ENCODE results near the gene CLIC3. TPM values are rescaled to one million over a fixed set of nuclear protein-coding genes. Genes with fewer than 3 reads are reported as not detected.

Gene CLIC3
- polyA plus RNA-seq, 3 donors: 0.36 to 0.38 TPM; not detected in 1

Other genes with a start within 250 kb of the CLIC3 start
- not detected for gene LCN6, start 248.0 kb downstream of the CLIC3 start, polyA plus RNA-seq (ENCODE audit: insufficient read length in 3 of 3)
- under 1 TPM; 0.11 to 0.17 (median 0.16) TPM for gene LCN8, start 238.3 kb downstream of the CLIC3 start, polyA plus RNA-seq (ENCODE audit: insufficient read length in 3 of 3)
- under 1 TPM in 1 of 3 donors, not detected in 2; 0.04 TPM for gene LCN15, start 232.1 kb downstream of the CLIC3 start, polyA plus RNA-seq (ENCODE audit: insufficient read length in 3 of 3)
- 10 to 100 TPM; 63.2 to 77.7 (median 67.1) TPM for gene TMEM141, start 205.2 kb downstream of the CLIC3 start, polyA plus RNA-seq (ENCODE audit: insufficient read length in 3 of 3)
- gene CCDC183, start 200.2 kb downstream of the CLIC3 start, polyA plus RNA-seq (ENCODE audit: insufficient read length in 3 of 3): 1 to 10 TPM; 2.5 to 3.4 (median 2.9) TPM
- gene RABL6, start 188.6 kb downstream of the CLIC3 start, polyA plus RNA-seq (ENCODE audit: insufficient read length in 3 of 3): 10 to 100 TPM; 58.6 to 61.1 (median 59.7) TPM
- gene AJM1, start 154.1 kb downstream of the CLIC3 start, polyA plus RNA-seq (ENCODE audit: insufficient read length in 3 of 3): under 1 TPM; 0.54 to 0.80 (median 0.64) TPM
- gene PHPT1, start 147.2 kb downstream of the CLIC3 start, polyA plus RNA-seq (ENCODE audit: insufficient read length in 3 of 3): 10 to 100 TPM; 59.9 to 76.5 (median 65.2) TPM
- 1 to 10 TPM; 3.1 to 4.6 (median 4.3) TPM for gene MAMDC4, start 144.2 kb downstream of the CLIC3 start, polyA plus RNA-seq (ENCODE audit: insufficient read length in 3 of 3)
- 100 to 1,000 TPM; 349 to 395 (median 374) TPM for gene EDF1, start 130.3 kb downstream of the CLIC3 start, polyA plus RNA-seq (ENCODE audit: insufficient read length in 3 of 3)
- 10 to 100 TPM; 10.1 to 14.0 (median 10.1) TPM for gene TRAF2, start 110.1 kb downstream of the CLIC3 start, polyA plus RNA-seq (ENCODE audit: insufficient read length in 3 of 3)
- 10 to 100 TPM; 32.5 to 43.5 (median 38.4) TPM for gene FBXW5, start 51.8 kb downstream of the CLIC3 start, polyA plus RNA-seq (ENCODE audit: insufficient read length in 3 of 3)
- gene C8G, start 51.3 kb downstream of the CLIC3 start, polyA plus RNA-seq (ENCODE audit: insufficient read length in 3 of 3): under 1 TPM; 0.28 to 0.58 (median 0.46) TPM
- gene LCN12, start 44.3 kb downstream of the CLIC3 start, polyA plus RNA-seq (ENCODE audit: insufficient read length in 3 of 3): 10 to 100 TPM; 13.1 to 18.8 (median 15.9) TPM
- gene PTGDS, start 19.1 kb downstream of the CLIC3 start, polyA plus RNA-seq (ENCODE audit: insufficient read length in 3 of 3): 10 to 100 TPM; 20.9 to 29.3 (median 25.4) TPM
- under 1 TPM; 0.03 to 0.23 (median 0.12) TPM for gene LCNL1, start 13.6 kb downstream of the CLIC3 start, polyA plus RNA-seq (ENCODE audit: insufficient read length in 3 of 3)
- gene PAXX, start 4.1 kb downstream of the CLIC3 start, polyA plus RNA-seq (ENCODE audit: insufficient read length in 3 of 3): 10 to 100 TPM; 22.3 to 27.0 (median 24.4) TPM
- gene ABCA2, start 31.7 kb upstream of the CLIC3 start, polyA plus RNA-seq (ENCODE audit: insufficient read length in 3 of 3): 10 to 100 TPM; 42.0 to 49.0 (median 46.3) TPM
- under 1 TPM in 1 of 3 donors, not detected in 2; 0.06 TPM for gene FUT7, start 35.5 kb upstream of the CLIC3 start, polyA plus RNA-seq (ENCODE audit: insufficient read length in 3 of 3)
- gene NPDC1, start 49.6 kb upstream of the CLIC3 start, polyA plus RNA-seq (ENCODE audit: insufficient read length in 3 of 3): 10 to 100 TPM; 16.3 to 20.1 (median 18.7) TPM
- 1 to 10 TPM; 2.9 to 3.9 (median 3.3) TPM for gene ENTPD2, start 57.5 kb upstream of the CLIC3 start, polyA plus RNA-seq (ENCODE audit: insufficient read length in 3 of 3)
- 1 to 10 TPM; 5.4 to 6.2 (median 5.9) TPM for gene SAPCD2, start 74.0 kb upstream of the CLIC3 start, polyA plus RNA-seq (ENCODE audit: insufficient read length in 3 of 3)
- gene UAP1L1, start 80.9 kb upstream of the CLIC3 start, polyA plus RNA-seq (ENCODE audit: insufficient read length in 3 of 3): 1 to 10 TPM; 3.5 to 5.4 (median 3.8) TPM
- 10 to 100 TPM; 43.6 to 48.3 (median 47.0) TPM for gene MAN1B1, start 90.4 kb upstream of the CLIC3 start, polyA plus RNA-seq (ENCODE audit: insufficient read length in 3 of 3)
- 10 to 100 TPM; 11.8 to 19.8 (median 11.9) TPM for gene DPP7, start 118.2 kb upstream of the CLIC3 start, polyA plus RNA-seq (ENCODE audit: insufficient read length in 3 of 3)
- gene GRIN1, start 142.6 kb upstream of the CLIC3 start, polyA plus RNA-seq (ENCODE audit: insufficient read length in 3 of 3): not detected
- gene LRRC26, start 173.5 kb upstream of the CLIC3 start, polyA plus RNA-seq (ENCODE audit: insufficient read length in 3 of 3): not detected
- gene TMEM210, start 175.5 kb upstream of the CLIC3 start, polyA plus RNA-seq (ENCODE audit: insufficient read length in 3 of 3): not detected
- gene ANAPC2, start 192.0 kb upstream of the CLIC3 start, polyA plus RNA-seq (ENCODE audit: insufficient read length in 3 of 3): 10 to 100 TPM; 29.1 to 34.5 (median 31.9) TPM
- gene SSNA1, start 192.1 kb upstream of the CLIC3 start, polyA plus RNA-seq (ENCODE audit: insufficient read length in 3 of 3): 10 to 100 TPM; 41.4 to 52.2 (median 43.2) TPM
- gene TPRN, start 204.2 kb upstream of the CLIC3 start, polyA plus RNA-seq (ENCODE audit: insufficient read length in 3 of 3): 10 to 100 TPM; 12.8 to 15.5 (median 13.2) TPM
- gene TMEM203, start 209.1 kb upstream of the CLIC3 start, polyA plus RNA-seq (ENCODE audit: insufficient read length in 3 of 3): 10 to 100 TPM; 39.7 to 44.3 (median 42.6) TPM
- gene NDOR1, start 209.1 kb upstream of the CLIC3 start, polyA plus RNA-seq (ENCODE audit: insufficient read length in 3 of 3): 1 to 10 TPM; 7.6 to 8.2 (median 8.2) TPM
- gene RNF208, start 225.7 kb upstream of the CLIC3 start, polyA plus RNA-seq (ENCODE audit: insufficient read length in 3 of 3): 1 to 10 TPM; 5.1 to 7.2 (median 5.2) TPM
- gene CYSRT1, start 228.6 kb upstream of the CLIC3 start, polyA plus RNA-seq (ENCODE audit: insufficient read length in 3 of 3): 1 to 10 TPM; 3.1 to 6.6 (median 5.6) TPM
- 1 to 10 TPM; 3.0 to 8.0 (median 4.6) TPM for gene RNF224, start 230.9 kb upstream of the CLIC3 start, polyA plus RNA-seq (ENCODE audit: insufficient read length in 3 of 3)
- 1 to 10 TPM; 2.8 to 6.0 (median 5.2) TPM for gene SLC34A3, start 234.3 kb upstream of the CLIC3 start, polyA plus RNA-seq (ENCODE audit: insufficient read length in 3 of 3)
- 100 to 1,000 TPM; 332 to 418 (median 352) TPM for gene TUBB4B, start 244.7 kb upstream of the CLIC3 start, polyA plus RNA-seq (ENCODE audit: insufficient read length in 3 of 3)

Measured in right renal cortex interstitium (tissue), 3 donors.